NCI-H187 (cell line): Measurements from ENCODE around the gene SLC5A2.
"Not testable (repeated sequence)": the region's sequence is repeated elsewhere in the genome, so short reads cannot be mapped to it uniquely, and the experiment has no call there.

Experiments
- DNase-seq, 2 experiments: peaks; one replicate each; lab custom pipeline; 2025; lab: John Stamatoyannopoulos, UW

Gene SLC5A2

GRCh38 chr16:31529108-31529936 is 46.4 kb downstream of the SLC5A2 start:
- DNase-seq = no peak

- no peak for DNase-seq
Observed at GRCh38 chr16:31529937-31530312, 47.0 kb downstream of the SLC5A2 start.

GRCh38 chr16:31530405-31530804 is 47.5 kb downstream of the SLC5A2 start:
- no peak for DNase-seq

GRCh38 chr16:31531096-31531495 is 48.2 kb downstream of the SLC5A2 start:
- DNase-seq = no peak

GRCh38 chr16:31532120-31532519 is 49.2 kb downstream of the SLC5A2 start:
- no peak for DNase-seq

- DNase-seq = no peak
Observed at GRCh38 chr16:31532896-31533295, 50.0 kb downstream of the SLC5A2 start.

GRCh38 chr16:31535737-31536136 is 52.8 kb downstream of the SLC5A2 start:
- no peak for DNase-seq

- no peak for DNase-seq
Observed at GRCh38 chr16:31536804-31537361, 54.0 kb downstream of the SLC5A2 start.

- no peak for DNase-seq
Observed at GRCh38 chr16:31537362-31538242, 54.7 kb downstream of the SLC5A2 start.

GRCh38 chr16:31538243-31538598 is 55.3 kb downstream of the SLC5A2 start:
- not testable (repeated sequence) for DNase-seq

GRCh38 chr16:31539762-31540161 is 56.8 kb downstream of the SLC5A2 start:
- DNase-seq = not testable (repeated sequence)
